ENCODE results near the gene TC2N.
"Not testable (repeated sequence)": the region's sequence is repeated elsewhere in the genome, so short reads cannot be mapped to it uniquely, and the experiment has no call there.

Gene TC2N

DNA sequence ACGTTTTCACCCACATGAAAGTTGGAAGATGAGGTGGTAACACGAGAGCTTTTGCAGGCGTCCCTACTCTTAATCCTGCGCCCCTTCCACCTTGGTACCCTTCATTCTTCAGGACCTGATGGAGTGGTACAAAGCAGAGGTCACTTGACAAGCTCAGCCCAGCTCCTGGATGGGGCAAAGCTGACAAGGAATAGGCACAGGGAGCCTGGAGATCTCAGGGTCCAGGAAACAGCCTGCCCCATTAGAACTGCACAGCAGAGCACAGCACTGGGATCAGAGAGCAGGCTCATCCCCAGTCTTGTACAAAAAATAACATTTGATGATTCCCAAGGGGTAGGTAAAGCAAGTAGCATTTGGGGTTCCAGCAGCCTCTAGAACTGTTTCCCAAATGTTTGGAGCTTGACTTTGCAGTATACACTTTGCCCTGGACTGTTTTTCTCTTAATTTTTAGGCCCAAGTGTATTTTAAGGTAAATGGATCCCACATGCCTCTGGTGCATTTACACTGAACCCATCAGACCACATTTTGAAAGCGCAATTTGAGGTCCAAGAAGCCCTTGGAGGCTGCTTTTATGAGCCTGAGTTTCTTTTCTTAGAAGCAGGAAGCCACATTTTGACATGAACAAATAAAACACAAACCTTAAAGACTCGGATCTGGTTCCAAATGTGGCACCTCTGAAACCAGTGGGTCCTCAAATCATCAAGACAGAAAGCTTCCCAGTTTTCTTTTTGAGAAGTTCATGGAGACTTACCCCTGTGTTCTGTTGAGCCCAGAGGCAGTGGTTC is 633 bp downstream of the TC2N start:
- DNase-seq: no peak

GRCh38 chr14:91866061-91866460 is 1.3 kb downstream of the TC2N start:
- DNase-seq: no peak

- DNase-seq: no peak
Measured at GRCh38 chr14:91862417-91862816, 4.9 kb downstream of the TC2N start.

DNA sequence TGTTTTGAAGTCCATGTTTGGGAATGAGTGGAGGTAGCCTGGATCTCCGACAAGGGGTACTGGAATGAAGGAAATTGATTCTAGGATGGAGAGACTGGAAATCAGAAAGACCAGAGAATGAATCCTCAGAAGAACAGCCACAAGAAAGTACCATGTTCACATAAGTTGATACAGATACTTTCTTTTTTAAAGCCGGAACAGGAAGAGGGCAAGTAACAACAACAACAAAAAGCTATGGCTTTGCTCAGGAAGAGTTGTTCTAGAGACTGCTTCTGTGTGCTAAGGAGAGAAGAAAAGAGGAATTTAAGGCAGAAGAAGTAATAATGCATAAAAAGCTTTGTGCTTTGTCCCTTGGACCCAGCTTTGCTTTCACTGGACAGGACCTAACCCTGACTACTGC is 6.2 kb downstream of the TC2N start:
- DNase-seq: no peak

- DNase-seq: no peak
Measured at GRCh38 chr14:91860238-91860637, 7.1 kb downstream of the TC2N start.

GRCh38 chr14:91858536-91859275 is 8.6 kb downstream of the TC2N start:
- DNase-seq: no peak

DNA sequence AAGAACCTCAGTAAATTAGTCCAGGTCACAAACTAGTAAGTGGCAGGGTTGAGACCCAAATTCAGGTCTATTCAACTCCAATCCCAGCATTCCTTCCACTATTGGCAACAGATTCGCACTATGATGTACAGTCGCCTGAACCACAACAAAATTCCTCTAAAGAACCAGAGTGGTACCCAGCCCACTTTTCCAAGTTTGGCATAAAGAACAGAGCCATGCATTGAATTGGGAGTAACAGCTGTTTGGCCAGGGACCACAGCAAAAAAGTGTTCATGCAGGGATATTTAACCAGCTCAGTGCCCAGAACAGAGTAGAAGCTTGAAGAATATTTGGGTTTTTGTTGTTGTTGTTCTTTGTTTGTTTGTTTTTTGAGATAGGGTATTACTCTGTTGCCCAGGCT is 9.7 kb downstream of the TC2N start:
- no peak for DNase-seq

GRCh38 chr14:91854327-91854934 is 12.9 kb downstream of the TC2N start:
- no peak for DNase-seq

- DNase-seq: no peak
Measured at GRCh38 chr14:91851563-91851962, 15.8 kb downstream of the TC2N start.

- no peak for DNase-seq
Measured at GRCh38 chr14:91848504-91849001, 18.8 kb downstream of the TC2N start.

- no peak for DNase-seq
Measured at GRCh38 chr14:91847693-91848092, 19.6 kb downstream of the TC2N start.

- DNase-seq: no peak
Measured at GRCh38 chr14:91845652-91846051, 21.7 kb downstream of the TC2N start.

GRCh38 chr14:91845056-91845455 is 22.3 kb downstream of the TC2N start:
- DNase-seq: not testable (repeated sequence)

- no peak for DNase-seq
Measured at GRCh38 chr14:91844029-91844428, 23.3 kb downstream of the TC2N start.

- no peak for DNase-seq
Measured at GRCh38 chr14:91843437-91843836, 23.9 kb downstream of the TC2N start.

- no peak for DNase-seq
Measured at GRCh38 chr14:91841065-91841464, 26.3 kb downstream of the TC2N start.

DNA sequence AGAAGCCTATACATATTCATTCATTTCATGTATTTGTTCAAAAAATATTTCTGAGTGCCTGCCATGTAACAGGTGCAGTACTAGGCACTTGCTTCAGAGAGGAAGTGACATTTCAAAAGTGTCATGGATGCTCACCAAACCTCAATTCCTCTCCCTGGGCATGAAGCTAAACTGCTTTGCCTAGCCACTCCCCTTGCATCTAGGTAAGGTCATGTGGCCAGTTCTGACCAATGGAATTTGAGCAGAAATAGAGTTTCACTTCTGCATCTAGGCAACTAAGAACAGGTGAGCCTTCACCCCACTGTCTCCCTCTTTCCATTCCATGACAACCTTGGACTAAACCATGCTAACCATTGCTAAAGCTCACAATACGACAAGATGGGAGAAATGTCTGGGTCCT is 27.6 kb downstream of the TC2N start:
- no peak for DNase-seq

DNA sequence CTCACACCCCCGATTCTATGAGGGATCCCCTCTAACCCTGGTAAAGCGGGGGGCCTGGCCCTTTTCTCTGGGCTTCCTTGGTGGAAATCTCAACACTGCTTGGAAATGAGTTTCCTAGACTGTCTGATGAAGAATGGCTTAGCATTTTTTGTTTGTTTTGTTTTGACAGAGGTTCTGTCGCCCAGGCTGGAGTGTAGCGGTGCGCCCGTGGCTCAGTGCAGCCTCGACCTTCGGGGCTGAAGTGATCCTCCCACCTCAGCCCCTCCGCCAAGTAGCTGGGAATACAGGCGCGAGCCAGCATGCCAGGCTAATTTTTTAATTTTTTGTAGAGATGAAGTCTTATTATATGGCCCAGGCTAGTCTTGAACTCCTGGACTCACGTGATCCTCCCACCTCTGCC is 30.3 kb downstream of the TC2N start:
- no peak for DNase-seq

DNA sequence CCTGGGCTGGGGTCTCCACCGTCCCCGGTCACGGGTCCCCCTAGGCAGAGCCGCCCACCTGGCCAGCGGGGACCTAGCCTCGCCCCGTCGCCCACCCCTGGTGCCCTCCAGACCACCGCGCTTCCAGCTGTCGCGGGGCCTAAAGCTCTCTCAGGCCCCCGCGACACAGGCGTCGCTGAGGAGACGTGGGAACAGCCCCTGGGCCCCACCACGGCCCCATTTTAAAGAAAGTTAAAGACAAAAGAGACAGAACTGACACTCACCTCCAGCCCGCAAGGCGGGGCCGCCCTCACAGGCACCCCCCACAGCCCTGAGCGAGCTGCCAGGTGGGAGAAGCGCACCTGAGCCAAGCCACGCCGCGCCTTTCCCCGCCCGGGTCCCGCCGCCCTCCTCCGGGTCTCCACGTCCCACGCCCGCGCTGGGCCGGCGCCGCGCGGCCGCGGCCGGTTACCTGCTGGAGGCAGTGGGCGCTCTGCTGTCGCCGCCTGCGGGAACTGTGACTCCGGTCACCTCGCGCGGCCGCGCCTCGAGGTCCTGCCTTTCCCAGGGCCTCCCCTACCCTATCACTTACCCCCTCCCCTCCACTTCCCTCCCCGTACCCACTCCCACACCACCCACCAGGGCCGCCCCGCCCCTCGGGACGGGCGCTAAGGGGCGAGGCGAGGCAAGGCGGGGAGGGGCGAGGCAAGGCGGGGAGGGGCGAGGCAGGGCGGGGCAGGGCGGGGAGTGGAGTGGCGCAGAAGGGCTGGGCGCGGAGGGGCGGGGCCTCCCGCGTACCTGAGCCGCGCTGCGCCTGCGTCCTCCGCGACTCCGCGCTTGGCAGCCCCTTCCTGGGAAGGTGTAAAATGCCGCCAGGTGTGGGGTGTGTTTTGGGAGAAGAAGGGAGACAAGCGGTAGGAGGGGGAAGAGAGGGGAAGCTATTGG is 31.2 kb downstream of the TC2N start:
- DNase-seq: peak; percentile 98

- peak; percentile 14 for DNase-seq
Measured at GRCh38 chr14:91835197-91835919, 32.0 kb downstream of the TC2N start.

DNA sequence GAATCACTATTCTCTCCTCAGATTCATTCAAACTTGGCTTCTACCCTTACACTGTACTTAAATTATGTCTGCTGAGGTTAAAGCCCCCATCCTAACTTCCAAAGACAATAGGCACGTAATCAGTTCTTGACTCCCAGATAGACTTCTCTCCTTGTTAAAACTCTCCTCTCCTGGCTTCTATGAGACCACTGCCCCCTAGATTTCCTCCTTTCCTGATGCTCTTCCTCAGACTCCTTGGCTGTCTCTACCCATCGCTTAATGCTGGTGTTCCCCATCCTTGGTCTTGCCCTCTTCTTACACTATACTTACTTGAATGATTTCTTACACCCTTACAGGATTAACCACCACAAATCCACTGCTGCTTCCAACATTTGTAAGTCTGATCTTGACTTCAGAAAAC is 32.8 kb downstream of the TC2N start:
- no peak for DNase-seq

- DNase-seq: no peak
Measured at GRCh38 chr14:91831337-91831736, 36.0 kb downstream of the TC2N start.
